GM19240 (cell line): ENCODE measurements around the gene MAD2L2.
A peak's percentile ranks its signal among the peaks of the same experiment; 100 is the strongest.

Experiments
- DNase-seq: peaks from one replicate; pipeline ENCODE4 v3.0.0; 2011; ENCODE audit warnings: low spot score; ENCODE audit not compliant: insufficient read length

Gene MAD2L2

DNA sequence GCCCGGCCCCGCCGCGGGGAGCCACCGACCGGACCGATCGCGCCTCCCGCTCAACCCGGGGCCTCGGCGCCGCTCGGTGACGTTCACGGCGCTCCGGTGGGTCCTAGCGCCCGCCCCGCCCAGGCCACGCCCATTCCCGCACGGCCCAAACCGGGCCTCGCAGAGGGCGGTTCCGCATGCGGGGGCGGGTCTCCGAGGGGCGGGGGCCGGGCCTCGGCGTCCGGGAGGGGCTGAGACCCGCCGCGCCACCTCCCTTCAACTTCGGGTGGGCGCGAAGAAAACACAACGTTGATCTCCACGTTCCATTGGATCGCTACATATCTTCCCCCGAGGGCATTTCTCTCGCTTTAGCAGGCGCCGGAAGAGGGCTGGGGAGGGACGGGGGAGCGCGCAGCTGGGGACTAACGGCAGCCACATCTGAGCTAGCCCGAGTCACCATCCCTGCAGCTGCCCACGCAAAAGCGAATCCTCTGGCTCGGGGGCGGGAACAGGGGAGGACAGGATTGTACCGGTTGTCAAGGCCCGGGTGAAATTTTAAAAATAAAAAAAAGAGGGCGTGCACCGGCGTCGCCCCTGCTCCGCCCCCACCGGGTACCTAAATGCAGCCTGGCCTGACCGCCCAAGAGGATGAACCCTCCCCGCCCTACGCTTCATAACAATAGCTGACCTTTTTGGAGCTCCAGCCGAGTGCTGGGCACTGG lies at the start of gene MAD2L2:
TSS of gene MAD2L2 (minus strand) at position 78 of the 701 bp plus-strand sequence. CDS start 547 bp downstream, outside the sequence.
- DNase-seq, result peak; percentile 94

DNA sequence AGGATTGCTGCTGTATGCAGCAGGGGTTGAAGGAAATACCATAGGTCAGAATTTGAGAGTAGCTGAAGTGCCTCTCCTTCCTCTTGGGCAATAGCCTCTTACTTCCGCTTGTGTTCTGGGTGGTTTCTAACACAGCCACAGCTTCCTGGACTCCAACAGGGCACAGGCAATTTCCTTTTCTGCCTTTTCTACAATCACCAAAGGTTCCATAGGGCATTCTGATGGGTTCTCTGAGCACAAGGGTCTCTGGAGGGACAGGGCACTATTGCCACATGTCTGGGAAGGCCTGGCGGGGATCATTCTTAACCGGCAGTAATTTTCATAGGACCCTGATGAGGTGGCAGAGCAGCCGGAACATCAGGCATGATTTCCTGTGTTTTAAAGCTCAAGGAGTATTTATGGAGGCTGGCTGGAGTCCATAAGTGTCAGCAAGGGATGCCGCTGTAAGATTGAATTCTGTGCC lies 49.5 kb upstream of the MAD2L2 start:
- no peak for DNase-seq

DNA sequence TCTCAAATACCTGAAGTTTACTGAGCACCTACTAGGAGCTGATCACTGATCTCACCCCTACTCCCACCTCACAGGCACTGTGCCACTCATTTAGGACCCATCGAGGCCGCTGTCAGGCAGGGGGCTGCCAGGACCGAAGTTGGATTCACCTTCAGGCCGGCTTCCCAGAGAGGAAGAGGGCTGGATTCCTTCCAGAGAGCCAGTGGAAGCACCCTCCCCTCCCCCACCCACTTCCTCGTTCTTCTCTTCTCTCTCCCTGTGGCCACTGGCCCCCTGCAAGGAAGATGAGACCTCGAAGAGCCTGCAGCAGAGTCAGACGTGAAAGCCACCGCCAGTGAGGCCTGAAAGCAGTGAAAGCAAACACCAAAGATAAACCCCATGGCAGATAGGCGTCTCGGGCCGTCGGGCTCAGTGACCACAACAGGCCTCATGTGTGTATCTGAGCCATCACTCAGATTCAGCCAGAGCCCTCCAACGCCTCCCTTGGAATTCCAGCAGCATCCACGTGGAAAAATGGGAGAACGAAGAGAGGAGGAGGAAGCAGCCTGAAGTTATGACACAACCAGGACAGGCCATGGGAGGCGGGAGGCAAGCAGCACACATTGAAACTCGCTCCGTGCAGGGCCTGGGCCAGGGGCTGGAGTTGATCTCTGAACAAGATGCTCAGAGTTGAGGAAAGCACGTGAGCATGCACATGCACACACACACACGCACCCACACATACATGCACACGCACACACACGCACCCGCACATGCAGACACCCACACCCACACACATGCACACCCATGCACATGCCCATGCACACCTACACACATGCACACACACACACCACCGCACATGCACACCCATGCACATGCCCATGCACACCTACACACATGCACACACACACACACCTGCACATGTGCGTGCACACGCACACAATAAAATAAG lies 48.8 kb upstream of the MAD2L2 start:
- DNase-seq, result no peak

DNA sequence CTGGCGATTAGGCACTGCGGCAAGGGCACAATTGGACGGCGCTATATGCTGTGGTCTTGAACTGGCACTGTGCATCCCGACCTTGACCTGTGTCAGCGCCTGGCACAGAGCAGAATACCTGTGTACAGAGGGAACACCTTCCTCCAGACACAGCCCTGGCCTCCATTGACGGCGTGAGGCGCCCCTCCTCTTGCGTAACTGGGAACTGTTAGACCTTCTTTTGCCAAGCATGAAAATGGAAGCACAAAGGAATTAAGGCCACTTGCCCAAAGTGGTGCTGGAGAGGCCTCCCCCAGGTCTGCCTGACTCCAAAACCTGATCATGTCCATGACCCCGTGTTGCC lies 48.2 kb upstream of the MAD2L2 start:
- DNase-seq, result no peak

DNA sequence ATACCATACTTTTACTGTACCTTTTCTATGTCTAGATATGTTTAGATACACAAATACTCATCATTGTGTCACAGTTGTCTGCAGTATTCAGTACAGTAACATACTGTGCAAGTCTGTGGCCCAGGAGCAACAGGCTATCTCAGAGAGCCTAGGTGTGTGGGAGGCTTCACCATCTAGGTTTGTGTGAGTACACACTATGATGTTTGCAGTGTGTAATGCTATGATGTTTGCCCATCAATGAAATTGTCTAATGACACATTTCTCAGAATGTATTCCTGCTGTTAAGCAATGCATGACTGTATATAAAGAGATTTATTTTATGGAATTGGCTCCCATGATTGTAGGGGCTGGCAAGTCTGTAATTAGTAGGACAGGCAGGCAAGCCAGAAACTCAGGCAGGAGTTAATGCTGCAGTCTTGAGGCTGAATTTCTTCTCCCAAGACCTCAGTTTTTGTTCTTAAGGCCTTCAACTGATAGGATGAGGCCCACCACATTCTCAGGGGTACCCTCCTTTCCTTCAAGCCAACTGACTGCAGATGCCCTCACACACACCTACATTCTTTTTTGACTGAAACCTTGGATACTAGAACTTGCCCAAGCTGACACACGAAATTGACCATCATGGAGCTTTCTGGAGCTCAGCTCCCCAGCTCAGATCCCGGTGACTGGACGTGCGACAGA lies 47.3 kb upstream of the MAD2L2 start:
- DNase-seq, result no peak

DNA sequence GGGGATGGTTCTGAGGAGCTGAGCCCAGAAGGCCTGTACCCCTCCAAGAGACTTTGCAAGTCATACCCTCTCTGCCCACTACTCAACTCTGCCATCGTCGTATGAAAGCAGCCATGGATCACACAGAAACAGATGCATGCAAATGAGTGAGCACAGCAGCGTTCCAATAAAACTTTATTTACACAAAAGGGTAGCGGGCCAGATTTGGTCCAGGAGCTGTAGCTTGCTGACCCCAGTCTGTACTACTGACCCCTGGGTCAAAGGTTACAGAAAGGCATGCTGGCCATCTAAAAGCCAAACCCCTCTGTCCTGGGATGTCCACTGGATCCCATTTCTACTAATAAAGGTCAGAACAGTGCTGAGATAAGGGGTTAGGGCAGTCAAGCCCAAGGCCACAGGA lies 46.2 kb upstream of the MAD2L2 start:
- DNase-seq, result no peak

DNA sequence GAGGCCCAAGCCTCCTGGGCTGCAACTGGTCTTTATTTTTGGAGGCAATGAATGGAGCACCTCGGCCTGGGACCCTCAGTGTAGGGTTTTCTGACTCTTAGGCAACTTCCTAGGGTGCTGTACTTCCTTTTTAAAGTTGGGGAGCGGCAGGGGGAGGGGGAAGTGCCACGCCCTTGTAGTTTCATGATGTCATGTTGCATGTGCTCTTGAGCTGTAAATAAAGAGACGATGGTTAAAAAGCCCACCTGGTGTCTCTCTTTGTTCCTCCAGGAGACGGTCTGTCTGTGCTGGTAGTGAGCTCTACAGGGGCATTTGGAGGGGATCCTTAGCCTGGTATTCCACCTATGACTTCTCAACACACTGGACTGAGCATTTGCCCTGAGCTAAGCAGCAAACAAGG lies 44.7 kb upstream of the MAD2L2 start:
- DNase-seq, result no peak

DNA sequence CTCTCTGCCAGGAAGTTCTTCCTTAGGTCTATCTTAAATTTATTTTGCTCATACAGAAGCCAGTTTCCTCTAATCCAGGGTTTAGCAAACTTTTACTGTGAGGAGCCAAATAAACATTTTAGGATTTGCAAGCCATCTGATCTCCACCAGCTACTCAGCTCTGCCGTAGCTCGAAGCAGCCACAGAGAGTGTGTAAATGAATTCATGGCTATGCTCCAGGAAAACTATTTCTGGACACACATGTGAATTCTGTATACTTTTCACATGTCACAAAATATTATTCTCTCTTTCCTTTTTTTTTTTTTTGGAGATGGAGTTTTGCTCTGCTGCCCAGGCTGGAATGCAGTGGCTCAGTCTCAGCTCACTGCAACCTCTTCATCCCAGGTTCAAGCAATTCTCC lies 41.6 kb upstream of the MAD2L2 start:
- DNase-seq, result no peak

DNA sequence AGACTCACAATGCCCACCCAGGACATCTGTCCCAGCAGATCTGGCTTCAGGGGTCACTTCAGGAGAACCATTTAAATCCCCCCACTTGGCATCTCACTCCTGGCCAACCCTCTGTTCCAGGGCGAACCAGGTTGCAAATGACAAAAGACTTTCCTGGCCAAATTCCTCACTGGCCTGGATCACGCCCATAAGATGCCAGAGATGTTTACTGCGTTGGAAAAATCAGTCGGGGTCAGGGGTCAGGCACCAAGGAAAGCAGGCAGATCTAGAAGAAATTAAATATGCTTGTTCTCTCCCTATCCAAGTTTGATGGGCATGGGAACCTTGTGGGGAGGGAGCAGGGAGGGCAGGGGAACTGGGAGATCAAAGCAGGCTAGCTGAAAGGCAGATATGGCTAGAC lies 40.4 kb upstream of the MAD2L2 start:
- DNase-seq, result no peak

DNA sequence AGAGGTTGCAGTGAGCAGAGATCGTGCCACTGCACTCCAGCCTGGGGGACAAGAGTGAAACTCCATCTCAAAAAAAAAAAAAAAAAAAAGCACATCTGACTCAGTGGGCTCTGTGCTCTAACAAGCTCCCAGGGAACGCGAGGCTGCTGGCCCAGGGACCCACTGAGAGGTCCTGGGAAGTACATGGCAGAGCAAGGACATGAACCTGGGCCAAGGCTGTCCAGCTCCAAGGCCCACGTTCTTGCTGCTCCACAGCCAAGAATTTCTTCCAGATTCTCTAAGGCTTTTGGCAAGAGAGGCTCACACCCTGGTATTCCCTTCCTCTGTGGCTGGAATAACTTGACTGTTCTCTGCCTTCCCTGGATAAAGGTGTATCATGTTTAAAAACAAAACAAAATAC lies 39.6 kb upstream of the MAD2L2 start:
- DNase-seq, result no peak

DNA sequence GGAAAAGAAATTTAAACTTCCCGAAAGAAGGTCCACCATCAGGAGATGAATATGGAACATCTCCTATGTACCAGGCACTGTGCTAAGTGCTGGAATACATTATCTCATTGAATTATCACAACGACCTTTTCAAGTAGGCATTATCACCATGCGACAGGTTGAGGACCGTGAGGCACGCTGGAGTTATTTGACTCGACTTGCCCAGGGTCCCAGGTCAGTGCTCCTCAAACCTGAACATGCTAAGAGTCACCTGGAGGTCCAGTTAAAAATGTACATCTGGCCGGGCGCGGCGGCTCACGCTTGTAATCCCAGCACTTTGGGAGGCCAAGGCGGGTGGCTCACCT lies 39.1 kb upstream of the MAD2L2 start:
- DNase-seq, result no peak

DNA sequence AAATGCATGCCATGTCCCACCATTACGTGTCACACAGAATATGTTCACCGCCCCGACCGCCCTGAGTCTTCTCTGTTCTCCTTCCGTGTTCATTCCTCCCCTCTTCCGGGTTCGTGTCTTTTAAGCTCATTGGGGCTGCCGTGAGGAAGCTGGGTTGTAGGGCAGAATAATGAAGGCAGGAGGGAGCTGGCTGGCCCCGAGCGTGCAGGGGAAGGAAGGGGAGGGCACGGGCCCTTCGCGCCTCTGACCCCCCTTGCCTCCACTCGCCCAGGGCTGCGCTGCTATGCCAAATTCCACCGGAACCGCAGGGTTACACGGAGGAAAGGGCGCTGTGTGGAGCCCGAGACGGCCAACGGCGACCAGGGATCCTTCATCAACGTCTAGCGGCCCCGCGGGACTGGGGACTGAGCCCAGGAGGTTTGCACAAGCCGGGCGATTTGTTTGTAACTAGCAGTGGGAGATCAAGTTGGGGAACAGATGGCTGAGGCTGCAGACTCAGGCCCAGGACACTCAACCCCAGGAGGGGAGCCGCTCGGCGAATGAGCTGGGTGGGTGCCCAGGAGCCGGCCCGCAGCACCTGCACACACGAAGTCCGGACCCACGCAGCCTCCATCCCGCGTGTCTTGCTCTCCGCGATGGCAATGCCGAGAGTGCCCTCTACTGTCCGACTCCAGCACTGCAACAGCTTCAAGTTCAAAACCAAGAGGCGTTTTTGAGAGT lies 38.5 kb upstream of the MAD2L2 start:
- peak; percentile 69 for DNase-seq

DNA sequence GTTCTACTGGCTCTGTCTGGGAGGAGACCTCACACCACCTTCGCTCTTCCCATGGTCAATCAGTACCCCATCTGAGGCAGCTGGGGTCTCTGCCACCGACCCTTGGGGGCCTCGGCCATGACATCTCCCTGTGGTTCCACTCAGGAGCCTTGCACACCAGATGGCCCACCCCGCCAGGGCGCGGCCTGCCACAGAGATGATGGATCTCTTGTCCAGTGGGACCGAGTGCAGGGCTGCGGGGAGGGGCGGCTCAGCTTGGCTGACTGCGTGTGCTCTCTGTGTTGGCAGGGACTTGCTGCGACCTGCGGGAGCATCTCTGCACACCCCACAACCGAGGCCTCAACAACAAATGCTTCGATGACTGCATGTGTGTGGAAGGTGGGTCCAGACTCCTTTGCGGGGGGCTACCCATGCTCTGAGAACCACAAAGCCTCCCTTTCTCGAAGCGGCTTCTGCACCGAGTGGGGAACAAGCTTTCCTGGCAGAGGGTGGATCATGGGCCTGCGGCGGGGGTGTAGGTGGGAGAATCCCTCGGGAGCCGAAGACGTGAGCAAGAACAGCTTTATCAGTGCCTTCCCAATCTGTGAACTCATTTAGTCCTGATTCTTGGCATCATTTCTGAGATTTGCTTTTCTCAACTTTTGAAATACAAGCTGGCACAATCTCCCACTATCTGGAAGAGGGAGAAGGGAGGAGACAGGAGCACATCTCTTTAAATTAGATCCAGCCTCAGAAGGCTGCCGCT lies 34.1 kb upstream of the MAD2L2 start:
- DNase-seq, result no peak

DNA sequence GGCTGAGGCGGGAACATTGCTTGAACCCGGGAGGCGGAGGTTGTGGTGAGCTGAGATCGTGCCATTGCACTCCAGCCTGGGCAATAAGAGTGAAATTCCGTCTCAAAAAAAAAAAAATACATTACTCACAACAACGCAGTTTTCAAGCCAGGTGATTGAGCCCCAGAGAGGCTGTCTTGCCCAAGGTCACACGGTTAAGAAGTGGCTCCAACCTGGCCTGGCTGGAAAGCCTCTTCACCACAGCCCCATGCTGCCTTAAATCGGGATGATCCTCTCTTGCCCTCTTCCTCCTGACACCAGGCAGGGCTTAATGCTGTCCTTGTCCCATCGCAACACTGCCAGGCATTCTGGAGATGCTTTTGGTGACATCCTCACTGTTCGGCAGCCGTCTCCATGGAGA lies 32.1 kb upstream of the MAD2L2 start:
- DNase-seq, result no peak

DNA sequence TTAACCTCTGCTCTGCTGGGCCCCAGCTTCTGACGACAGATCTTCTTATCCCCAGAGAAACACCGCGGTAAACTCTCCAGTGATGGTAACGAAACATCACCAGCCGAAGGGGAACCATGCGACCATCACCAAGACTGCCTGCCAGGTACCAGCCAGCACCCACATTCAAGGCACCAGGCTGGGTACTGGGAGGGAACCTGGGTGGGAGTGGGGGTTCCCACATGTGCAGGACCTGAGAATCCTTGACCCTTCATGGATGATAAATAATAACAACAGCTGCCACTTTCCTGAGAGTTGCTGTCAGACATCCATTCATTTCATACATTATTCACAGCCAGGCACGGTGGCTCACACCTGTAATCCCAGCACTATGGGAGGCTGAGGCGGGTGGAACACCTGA lies 31.3 kb upstream of the MAD2L2 start:
- no peak for DNase-seq

DNA sequence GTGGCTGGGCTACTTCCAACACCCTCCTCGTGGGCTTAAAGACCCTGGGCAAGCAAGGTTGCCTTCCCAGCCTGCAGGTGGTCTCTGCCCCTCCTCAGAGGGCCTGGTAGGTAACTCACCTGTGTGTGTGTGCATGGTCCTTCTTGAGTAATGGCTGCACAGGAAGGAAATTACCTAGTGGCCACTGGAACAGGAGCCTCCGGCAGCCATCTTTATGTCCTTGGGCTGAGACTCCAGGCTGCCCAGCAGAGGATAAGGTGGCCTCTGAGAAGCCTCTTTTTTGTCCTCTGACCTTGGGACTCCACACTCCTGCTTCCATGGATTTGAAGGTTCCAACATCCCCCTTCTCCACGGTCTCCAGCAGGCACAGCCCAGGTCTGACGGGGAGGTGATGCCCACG lies 30.5 kb upstream of the MAD2L2 start:
- DNase-seq, result no peak

DNA sequence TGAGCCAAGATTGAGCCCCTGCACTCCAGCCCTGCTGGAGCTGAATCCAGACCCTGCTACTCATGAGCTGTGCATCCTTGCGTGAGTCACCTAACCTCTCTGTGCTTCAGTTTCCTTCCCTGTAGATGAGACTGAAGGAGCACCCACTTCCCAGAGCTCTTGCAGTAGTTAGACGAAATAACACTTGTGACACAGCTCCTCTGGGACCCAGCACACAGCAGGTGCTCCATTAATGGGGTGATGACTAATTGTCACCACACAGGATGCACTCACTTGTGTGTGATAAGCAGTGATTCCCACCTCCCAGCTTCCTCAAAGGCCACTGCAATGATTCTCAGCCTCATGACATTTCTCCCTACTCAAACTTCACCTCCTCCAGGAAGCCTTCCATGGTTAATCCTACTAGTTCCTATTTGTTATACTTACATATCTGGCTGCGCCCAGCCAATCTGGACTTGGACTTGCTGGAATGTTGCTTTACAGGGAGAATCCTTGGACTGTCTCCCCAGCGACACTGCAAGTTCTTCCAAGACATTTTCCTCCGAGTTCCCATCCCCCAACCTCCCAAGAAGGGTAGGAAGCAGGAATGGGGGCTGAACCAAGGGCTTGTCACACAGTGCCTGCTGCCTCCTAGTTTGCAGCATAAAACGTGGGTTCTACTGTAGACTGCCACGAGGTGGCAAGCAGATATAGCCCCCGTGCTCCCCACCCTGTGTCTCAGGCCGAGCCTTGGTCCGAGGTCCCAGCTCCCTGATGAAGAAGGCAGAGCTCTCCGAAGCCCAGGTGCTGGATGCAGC lies 27.8 kb upstream of the MAD2L2 start:
- DNase-seq, result no peak

DNA sequence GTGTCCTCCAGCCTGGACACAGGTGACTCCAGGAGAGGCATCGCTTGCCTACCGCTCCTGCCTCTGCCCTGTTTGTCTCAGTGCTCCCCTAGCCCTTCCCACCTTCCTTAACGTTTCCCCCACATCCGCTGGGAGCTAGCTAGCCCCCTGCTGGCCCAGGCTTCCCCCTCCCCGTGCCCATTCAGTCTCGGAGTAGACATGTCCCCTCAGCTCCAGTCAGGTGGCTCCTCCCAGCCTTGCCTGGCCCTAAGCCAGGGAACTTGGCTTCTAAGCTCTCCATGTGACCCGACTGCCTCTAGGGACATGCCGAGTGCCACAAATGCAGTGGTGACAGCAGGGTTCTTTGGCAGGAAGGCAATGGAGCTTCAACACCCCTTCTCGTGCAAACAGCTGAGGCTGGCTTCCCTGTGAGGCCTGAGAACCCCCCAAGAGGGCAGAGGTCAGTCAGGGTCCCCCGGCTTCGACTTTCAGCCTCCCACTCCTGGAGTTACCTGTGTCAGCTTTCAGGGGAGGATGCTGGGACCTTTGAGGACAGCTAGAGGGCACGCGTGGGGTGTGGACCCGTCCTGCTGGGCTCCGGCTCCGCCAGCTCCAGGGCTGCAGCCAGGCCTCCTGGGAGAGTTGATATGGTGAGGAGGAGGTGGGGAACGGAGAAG lies 26.8 kb upstream of the MAD2L2 start:
- no peak for DNase-seq

DNA sequence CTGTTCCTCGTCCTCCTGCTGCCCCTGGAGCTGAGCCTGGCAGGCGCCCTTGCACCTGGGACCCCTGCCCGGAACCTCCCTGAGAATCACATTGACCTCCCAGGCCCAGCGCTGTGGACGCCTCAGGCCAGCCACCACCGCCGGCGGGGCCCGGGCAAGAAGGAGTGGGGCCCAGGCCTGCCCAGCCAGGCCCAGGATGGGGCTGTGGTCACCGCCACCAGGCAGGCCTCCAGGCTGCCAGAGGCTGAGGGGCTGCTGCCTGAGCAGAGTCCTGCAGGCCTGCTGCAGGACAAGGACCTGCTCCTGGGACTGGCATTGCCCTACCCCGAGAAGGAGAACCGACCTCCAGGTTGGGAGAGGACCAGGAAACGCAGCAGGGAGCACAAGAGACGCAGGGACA lies 25.3 kb upstream of the MAD2L2 start:
- DNase-seq, result no peak

DNA sequence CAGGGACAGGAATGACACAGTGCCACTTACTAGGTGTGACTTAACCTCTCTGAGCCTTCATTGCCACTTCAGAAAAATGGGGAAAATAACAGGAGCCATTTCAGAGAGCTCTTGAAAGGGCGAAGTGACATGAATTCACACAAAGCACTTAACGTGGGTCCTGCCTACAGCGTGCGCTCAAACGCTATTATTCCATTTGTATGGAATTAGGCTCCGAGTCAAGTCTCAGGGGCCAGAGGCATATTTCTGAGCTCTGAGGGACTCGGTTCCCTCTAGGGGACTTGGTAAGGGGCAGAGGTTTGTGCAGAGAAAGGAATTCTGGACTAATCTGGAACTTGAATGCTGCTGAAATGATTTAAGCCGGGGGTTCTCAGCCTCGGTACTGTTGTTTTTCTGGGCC lies 24.6 kb upstream of the MAD2L2 start:
- no peak for DNase-seq
